Mesothelial cell of epicardium (in vitro differentiated cells): Measurements from ENCODE around the gene SPATA2L. TPM values are rescaled to one million over a fixed set of nuclear protein-coding genes. Genes with fewer than 3 reads are reported as not detected.
A peak's percentile ranks its signal among the peaks of the same experiment; 100 is the strongest.

Source experiments
- DNase-seq, 2 experiments: peaks; one replicate each; pipeline ENCODE4 v3.0.0; 2021; ENCODE audit warnings: low spot score in 2 of 2; ENCODE audit not compliant: unreplicated experiment in 2 of 2
- H3K27ac Mint-ChIP-seq: 2 replicates; pipeline ENCODE4 v1.8.0; 2021; ENCODE audit warnings: mixed read lengths
- H3K27me3 Mint-ChIP-seq: 2 replicates; pipeline ENCODE4 v1.8.0; 2021; ENCODE audit warnings: low read depth, mixed read lengths
- H3K36me3 Mint-ChIP-seq: 2 replicates; pipeline ENCODE4 v1.8.0; 2021; ENCODE audit warnings: mixed read lengths
- H3K4me1 Mint-ChIP-seq: 2 replicates; pipeline ENCODE4 v1.8.0; 2021; ENCODE audit warnings: mixed read lengths
- H3K4me3 Mint-ChIP-seq: 2 replicates; pipeline ENCODE4 v1.8.0; 2021; ENCODE audit warnings: mild to moderate bottlenecking, moderate library complexity, mixed read lengths
- H3K9me3 Mint-ChIP-seq: 2 replicates; pipeline ENCODE4 v1.8.0; 2021; ENCODE audit warnings: mixed read lengths
- CTCF ChIP-seq: fragments of 200-600 bp; sonication (generic); IDR thresholded peaks from one replicate; pipeline ENCODE4 v1.5.0; 2021; ENCODE audit warnings: antibody characterized with exemption; ENCODE audit not compliant: unreplicated experiment
- total RNA-seq: library from RNA; stranded (reverse); gene quantifications from 3 replicates; pipeline ENCODE4 v1.2.1, GENCODE V29; 2021

The SPATA2L gene
- total RNA-seq, 1 donor from 2014 or later, result 7.5 TPM

- Mint-ChIP-seq H3K4me3 (peak overlapping the region; percentile 65), H3K4me1 (peaks cover 16% of the 10 kb centered on the region), H3K27me3 (no peaks in the 10 kb centered on the region), H3K9me3 (no peaks in the 10 kb centered on the region), H3K36me3 (peaks cover 8% of the 10 kb centered on the region), H3K27ac (no peak overlapping the region)
- no peak for TF ChIP-seq CTCF
- no peak for DNase-seq
These were observed 22.1 kb upstream of the SPATA2L start for GRCh38 chr16:89723279-89724250.

GRCh38 chr16:89722392-89723278 lies 21.1 kb upstream of the SPATA2L start:
- H3K9me3 Mint-ChIP-seq, result no peaks in the 10 kb centered on the region
- no peaks in the 10 kb centered on the region for H3K27me3 Mint-ChIP-seq
- no peak for DNase-seq
- no peak for TF ChIP-seq CTCF
- H3K4me3 Mint-ChIP-seq, result peak overlapping the region; percentile 65
- H3K36me3 Mint-ChIP-seq, result peaks cover 8% of the 10 kb centered on the region
- H3K27ac Mint-ChIP-seq, result no peak overlapping the region
- H3K4me1 Mint-ChIP-seq, result peaks cover 16% of the 10 kb centered on the region

- DNase-seq, result no peak
- Mint-ChIP-seq H3K4me1 (peaks cover 16% of the 10 kb centered on the region), H3K27me3 (no peaks in the 10 kb centered on the region), H3K9me3 (no peaks in the 10 kb centered on the region), H3K4me3 (peak overlapping the region; percentile 65), H3K36me3 (peaks cover 12% of the 10 kb centered on the region), H3K27ac (no peak overlapping the region)
- no peak for TF ChIP-seq CTCF
These were observed 20.3 kb upstream of the SPATA2L start for GRCh38 chr16:89721546-89722391.

- H3K4me1 Mint-ChIP-seq, result peaks cover 16% of the 10 kb centered on the region
- TF ChIP-seq CTCF, result no peak
- H3K27ac Mint-ChIP-seq, result peak within 1 kb of the TSS; percentile 56
- H3K9me3 Mint-ChIP-seq, result no peaks in the 10 kb centered on the region
- DNase-seq, result peak; percentile 68 to 80
- peaks cover 15% of the 10 kb centered on the region for H3K36me3 Mint-ChIP-seq
- peak within 1 kb of the TSS; percentile 77 for H3K4me3 Mint-ChIP-seq
- no peaks in the 10 kb centered on the region for H3K27me3 Mint-ChIP-seq
These were observed 19.5 kb upstream of the SPATA2L start, which contains the start of the genes VPS9D1 and ZNF276 for GRCh38 chr16:89720813-89721545. VPS9D1 (minus strand) TSS chr16:89720898; CDS start chr16:89720861, 37 bp downstream. ZNF276 (plus strand) TSS chr16:89721537; CDS start chr16:89721641, 104 bp downstream.
